ENCODE results near the gene ZSWIM7.

ZSWIM7 gene

GRCh38 chr17:15930426-15930825 is 69.1 kb downstream of the ZSWIM7 start:
- TF ChIP-seq CTCF (conservative IDR thresholded peaks at IDR 0.05; ENCODE audit: low read length), result no peak
- DNase-seq (ENCODE audit: low read depth), result no peak
- H3K4me3 ChIP-seq (ENCODE audit: low read length), result no peak overlapping the region

GRCh38 chr17:15929941-15930340 is 69.6 kb downstream of the ZSWIM7 start:
- no peak for DNase-seq (ENCODE audit: low read depth)
- TF ChIP-seq CTCF (conservative IDR thresholded peaks at IDR 0.05; ENCODE audit: low read length), result no peak
- H3K4me3 ChIP-seq (ENCODE audit: low read length), result no peak overlapping the region

GRCh38 chr17:15928286-15928785 is 71.2 kb downstream of the ZSWIM7 start:
- no peak overlapping the region for H3K4me3 ChIP-seq (ENCODE audit: low read length)
- DNase-seq (ENCODE audit: low read depth), result no peak
- no peak for TF ChIP-seq CTCF (conservative IDR thresholded peaks at IDR 0.05; ENCODE audit: low read length)

Measured in AG10803 (cell line).